ENCODE results near the gene TFPI.

The TFPI gene

DNA sequence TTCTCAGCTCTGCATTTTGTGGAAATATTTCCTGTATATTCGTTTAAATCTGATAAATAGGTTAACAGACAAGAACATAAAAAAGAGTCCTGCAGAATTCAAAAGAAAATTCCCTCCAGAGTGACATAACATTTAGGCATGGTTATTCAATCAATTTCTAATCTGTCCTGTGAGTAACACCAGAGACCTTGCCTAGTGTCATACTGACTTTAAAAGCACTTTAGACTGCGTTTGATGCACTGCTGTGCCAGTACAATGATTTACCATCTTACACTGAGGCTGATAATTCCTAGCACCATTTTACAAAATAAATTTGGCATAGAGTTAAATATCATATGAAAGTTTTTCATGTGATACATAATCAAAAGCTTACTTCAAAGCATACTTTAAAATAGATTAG lies 70.7 kb downstream of the TFPI start:
- no peak overlapping the region for H3K4me3 ChIP-seq (ENCODE audit: extremely low read depth, insufficient read depth, low read length, poor library complexity, severe bottlenecking)
- H3K9me3 ChIP-seq (ENCODE audit: control insufficient read depth, low read length): no peaks in the 10 kb centered on the region
- no CpG with 5 or more reads among the region's 2 CpGs for WGBS, 2 experiments (ENCODE audit: insufficient coverage in 2 of 2)
- H3K4me1 ChIP-seq (ENCODE audit: control insufficient read depth, insufficient read depth, low read length, poor library complexity, severe bottlenecking): no peaks in the 10 kb centered on the region
- H3K36me3 ChIP-seq (ENCODE audit: control insufficient read depth, insufficient read depth, low read length): peaks cover 39% of the 10 kb centered on the region
- no peak overlapping the region for H3K27ac ChIP-seq (ENCODE audit: low read depth, low read length, severe bottlenecking)

DNA sequence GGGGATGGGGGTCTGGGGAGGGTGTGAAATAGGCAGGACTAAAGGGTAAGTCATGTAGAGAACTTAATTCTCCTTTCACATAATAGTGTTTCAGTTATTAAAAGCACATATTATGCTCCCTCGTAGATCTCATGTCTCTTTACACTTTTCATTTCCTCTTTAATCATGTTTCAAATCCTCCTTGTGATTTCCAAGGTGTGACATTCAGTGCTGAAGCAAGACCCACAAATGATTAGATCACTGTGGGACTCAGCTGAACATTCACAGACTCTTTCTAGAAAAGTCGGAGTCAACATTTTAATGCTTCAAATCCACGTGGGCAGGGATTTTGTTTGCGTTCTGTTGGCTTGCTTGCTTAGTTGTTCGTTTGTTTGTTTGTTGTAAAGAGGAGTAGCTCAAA lies 71.4 kb downstream of the TFPI start:
- H3K9me3 ChIP-seq (ENCODE audit: control insufficient read depth, low read length): no peaks in the 10 kb centered on the region
- 96 to 97% methylated on average over 4 to 5 of the region's 5 CpGs for WGBS, 2 experiments (ENCODE audit: insufficient coverage in 2 of 2)
- H3K4me1 ChIP-seq (ENCODE audit: control insufficient read depth, insufficient read depth, low read length, poor library complexity, severe bottlenecking): no peaks in the 10 kb centered on the region
- H3K4me3 ChIP-seq (ENCODE audit: extremely low read depth, insufficient read depth, low read length, poor library complexity, severe bottlenecking): no peak overlapping the region
- peaks cover 45% of the 10 kb centered on the region for H3K36me3 ChIP-seq (ENCODE audit: control insufficient read depth, insufficient read depth, low read length)
- H3K27ac ChIP-seq (ENCODE audit: low read depth, low read length, severe bottlenecking): no peak overlapping the region

DNA sequence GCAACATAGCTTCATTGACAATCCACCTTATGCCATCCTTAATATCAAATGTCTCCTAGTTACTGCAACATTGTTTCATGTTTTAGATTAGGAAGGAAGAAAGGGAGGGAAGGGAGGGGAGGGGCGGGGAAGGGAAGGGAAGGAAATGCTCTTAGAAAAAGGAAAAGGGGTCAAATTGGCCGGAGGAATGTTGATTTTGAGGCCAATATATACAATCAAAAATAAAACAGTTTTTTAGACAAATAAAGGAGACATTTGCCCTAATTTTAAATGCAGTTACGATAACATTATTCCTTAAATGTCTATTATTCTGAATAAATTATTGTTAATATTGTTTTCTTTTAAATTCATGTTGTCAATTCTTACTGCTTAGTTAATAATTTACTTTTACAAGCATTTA lies 72.7 kb downstream of the TFPI start:
- WGBS, 2 experiments (ENCODE audit: insufficient coverage in 2 of 2): no CpG with 5 or more reads among the region's 3 CpGs

DNA sequence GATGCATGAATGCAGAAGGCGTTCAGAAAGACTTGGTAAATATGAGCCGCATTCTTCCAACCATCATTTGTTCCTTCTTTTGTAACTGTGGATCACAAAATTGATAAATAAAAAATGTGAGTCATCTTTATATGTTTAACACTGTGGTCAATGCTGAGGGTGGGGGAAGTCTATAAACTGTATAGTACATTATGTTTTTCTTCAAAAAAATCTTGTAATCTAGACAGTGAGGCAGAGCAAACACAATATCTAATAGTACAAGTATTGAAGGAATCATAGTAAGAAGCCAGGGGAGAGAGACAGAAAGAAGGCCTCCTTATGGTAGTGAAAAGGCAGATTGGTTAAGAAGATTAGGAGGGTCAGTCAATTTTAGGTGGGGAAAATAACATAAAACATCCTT lies 75.5 kb downstream of the TFPI start:
- 100% methylated on average over 2 of the region's 2 CpGs; no CpG with 5 or more reads in 1 of the 2 experiments for WGBS, 2 experiments (ENCODE audit: insufficient coverage in 2 of 2)
- Histone ChIP-seq H3K4me3 (ENCODE audit: extremely low read depth, insufficient read depth, low read length, poor library complexity, severe bottlenecking) (no peak overlapping the region), H3K4me1 (ENCODE audit: control insufficient read depth, insufficient read depth, low read length, poor library complexity, severe bottlenecking) (no peaks in the 10 kb centered on the region), H3K27ac (ENCODE audit: low read depth, low read length, severe bottlenecking) (no peak overlapping the region), H3K9me3 (ENCODE audit: control insufficient read depth, low read length) (no peaks in the 10 kb centered on the region), H3K36me3 (ENCODE audit: control insufficient read depth, insufficient read depth, low read length) (peaks cover 54% of the 10 kb centered on the region)

More for the DNA sequence above, 72.7 kb downstream of the TFPI start:
- H3K36me3 ChIP-seq (ENCODE audit: control insufficient read depth, insufficient read depth, low read length): peaks cover 53% of the 10 kb centered on the region
- no peaks in the 10 kb centered on the region for H3K4me1 ChIP-seq (ENCODE audit: control insufficient read depth, insufficient read depth, low read length, poor library complexity, severe bottlenecking)
- H3K9me3 ChIP-seq (ENCODE audit: control insufficient read depth, low read length): no peaks in the 10 kb centered on the region
- no peak overlapping the region for H3K4me3 ChIP-seq (ENCODE audit: extremely low read depth, insufficient read depth, low read length, poor library complexity, severe bottlenecking)
- no peak overlapping the region for H3K27ac ChIP-seq (ENCODE audit: low read depth, low read length, severe bottlenecking)

DNA sequence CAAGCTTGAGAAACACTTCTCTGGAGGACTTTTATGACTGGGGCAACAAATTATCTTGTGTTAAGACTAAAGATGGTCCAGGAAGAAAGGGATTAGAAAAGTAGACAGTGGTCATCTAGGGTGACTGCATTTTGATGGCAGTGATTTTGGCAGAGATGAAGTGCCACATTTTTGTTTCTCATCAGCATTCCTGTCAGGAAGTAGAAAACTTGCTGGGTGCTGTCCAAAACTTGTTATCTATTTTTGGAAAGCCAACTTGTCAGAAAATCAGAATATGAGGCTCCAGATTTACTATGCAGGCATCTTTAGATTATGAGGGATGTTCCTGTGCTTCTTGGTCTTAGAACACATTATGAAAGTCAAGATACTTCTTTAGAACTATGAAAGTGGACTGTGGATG lies 77.2 kb downstream of the TFPI start:
- H3K4me3 ChIP-seq (ENCODE audit: extremely low read depth, insufficient read depth, low read length, poor library complexity, severe bottlenecking): no peak overlapping the region
- no peak overlapping the region for H3K27ac ChIP-seq (ENCODE audit: low read depth, low read length, severe bottlenecking)
- no peaks in the 10 kb centered on the region for H3K4me1 ChIP-seq (ENCODE audit: control insufficient read depth, insufficient read depth, low read length, poor library complexity, severe bottlenecking)
- no peaks in the 10 kb centered on the region for H3K9me3 ChIP-seq (ENCODE audit: control insufficient read depth, low read length)
- H3K36me3 ChIP-seq (ENCODE audit: control insufficient read depth, insufficient read depth, low read length): peaks cover 56% of the 10 kb centered on the region

DNA sequence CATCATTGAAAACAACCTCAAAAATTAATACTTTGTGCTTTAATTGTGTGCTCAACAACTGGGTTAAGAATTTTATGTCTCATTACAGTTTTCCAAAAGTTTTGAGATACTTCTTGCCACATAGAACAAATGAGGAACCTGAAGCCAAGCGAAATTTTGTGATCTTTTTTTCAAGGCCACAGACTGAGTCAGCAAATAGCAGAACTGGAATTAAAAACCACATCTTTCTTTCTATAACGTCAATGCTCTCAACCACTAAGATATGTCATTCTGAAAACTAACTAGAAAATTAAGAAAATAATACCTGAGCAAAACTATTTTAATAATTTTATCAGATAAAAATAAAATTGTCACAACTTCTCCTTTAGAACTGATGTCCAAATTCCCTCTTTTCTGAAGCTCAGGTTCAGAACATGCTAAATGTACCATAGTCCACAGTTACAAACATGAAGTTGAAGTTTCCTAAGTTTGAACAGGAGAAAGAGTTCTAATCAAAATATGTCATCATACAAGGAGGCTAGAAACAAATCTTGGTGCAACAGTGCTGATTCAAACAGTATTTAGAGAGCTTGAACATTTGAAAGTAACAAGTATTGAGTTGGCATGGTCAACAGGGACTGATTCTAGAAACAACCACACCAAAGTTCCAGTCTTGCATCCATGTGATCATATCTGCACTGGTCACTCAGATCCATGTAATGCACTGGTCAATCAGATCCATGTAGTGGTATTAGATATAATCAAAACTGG lies 78.6 kb downstream of the TFPI start:
- no peaks in the 10 kb centered on the region for H3K9me3 ChIP-seq (ENCODE audit: control insufficient read depth, low read length)
- no peaks in the 10 kb centered on the region for H3K4me1 ChIP-seq (ENCODE audit: control insufficient read depth, insufficient read depth, low read length, poor library complexity, severe bottlenecking)
- H3K4me3 ChIP-seq (ENCODE audit: extremely low read depth, insufficient read depth, low read length, poor library complexity, severe bottlenecking): no peak overlapping the region
- H3K36me3 ChIP-seq (ENCODE audit: control insufficient read depth, insufficient read depth, low read length): peaks cover 55% of the 10 kb centered on the region
- 100% methylated on average over 1 of the region's 2 CpGs for WGBS, 2 experiments (ENCODE audit: insufficient coverage in 2 of 2)
- H3K27ac ChIP-seq (ENCODE audit: low read depth, low read length, severe bottlenecking): no peak overlapping the region

DNA sequence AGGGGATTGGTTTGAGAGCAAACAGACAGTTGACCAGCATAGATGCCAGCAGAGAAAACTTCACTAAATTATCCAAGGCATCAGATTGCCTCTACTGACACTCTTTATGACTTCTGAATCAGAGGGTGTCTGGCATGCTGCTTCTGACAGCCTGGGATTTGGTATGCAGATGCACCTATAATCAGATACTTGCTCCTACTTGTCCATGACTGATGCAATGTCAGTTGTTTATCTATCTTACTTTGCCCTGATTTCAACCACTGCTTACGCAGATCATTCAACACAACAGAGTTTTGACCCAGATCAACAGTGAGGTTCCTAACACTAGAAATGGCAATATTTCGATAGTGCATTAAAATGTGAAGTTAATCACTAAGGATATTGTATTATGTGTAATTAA lies 83.5 kb downstream of the TFPI start:
- Histone ChIP-seq H3K4me3 (ENCODE audit: extremely low read depth, insufficient read depth, low read length, poor library complexity, severe bottlenecking) (no peak overlapping the region), H3K27ac (ENCODE audit: low read depth, low read length, severe bottlenecking) (no peak overlapping the region), H3K9me3 (ENCODE audit: control insufficient read depth, low read length) (no peaks in the 10 kb centered on the region), H3K36me3 (ENCODE audit: control insufficient read depth, insufficient read depth, low read length) (peaks cover 41% of the 10 kb centered on the region), H3K4me1 (ENCODE audit: control insufficient read depth, insufficient read depth, low read length, poor library complexity, severe bottlenecking) (no peaks in the 10 kb centered on the region)
- 83 to 100% methylated on average over 1 to 2 of the region's 2 CpGs for WGBS, 2 experiments (ENCODE audit: insufficient coverage in 2 of 2)

DNA sequence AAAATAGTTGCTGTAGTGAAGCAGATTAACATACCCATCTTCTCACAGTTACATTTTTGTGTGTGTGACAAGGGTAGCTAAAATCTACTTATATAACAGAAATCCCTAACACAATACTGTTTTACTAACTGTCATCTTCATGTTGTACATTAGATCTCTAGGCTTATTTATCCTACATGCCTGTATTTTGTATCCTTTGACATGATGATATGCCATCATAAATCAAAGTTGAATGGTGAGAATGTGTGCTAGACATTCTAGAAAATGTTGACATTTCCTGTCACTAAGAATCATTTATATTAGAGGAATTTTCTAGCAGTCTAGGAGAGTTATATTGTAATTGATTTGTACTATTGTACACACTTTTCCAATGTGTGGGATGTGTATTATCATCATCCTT lies 84.7 kb downstream of the TFPI start:
- Histone ChIP-seq H3K4me1 (ENCODE audit: control insufficient read depth, insufficient read depth, low read length, poor library complexity, severe bottlenecking) (no peaks in the 10 kb centered on the region), H3K9me3 (ENCODE audit: control insufficient read depth, low read length) (no peaks in the 10 kb centered on the region), H3K36me3 (ENCODE audit: control insufficient read depth, insufficient read depth, low read length) (peaks cover 43% of the 10 kb centered on the region), H3K4me3 (ENCODE audit: extremely low read depth, insufficient read depth, low read length, poor library complexity, severe bottlenecking) (no peak overlapping the region), H3K27ac (ENCODE audit: low read depth, low read length, severe bottlenecking) (no peak overlapping the region)

DNA sequence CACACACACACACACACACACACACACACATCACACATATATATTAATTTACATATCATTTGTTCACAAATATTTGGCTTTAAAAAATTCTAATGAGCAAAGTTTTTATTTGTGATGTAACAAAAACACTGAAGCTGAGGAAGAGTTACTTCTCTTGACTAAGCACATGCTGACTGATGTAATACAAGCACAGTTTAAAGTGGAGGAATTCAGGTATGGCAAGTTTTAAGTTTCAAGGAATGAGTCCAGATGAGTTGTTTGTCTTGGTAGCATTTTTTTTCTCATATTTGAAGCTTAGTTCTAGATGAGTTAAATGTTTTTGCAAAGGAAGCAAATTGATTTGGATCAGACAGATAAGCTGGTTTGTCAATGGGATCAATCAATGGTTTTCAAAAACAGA lies 86.0 kb downstream of the TFPI start:
- H3K4me1 ChIP-seq (ENCODE audit: control insufficient read depth, insufficient read depth, low read length, poor library complexity, severe bottlenecking): no peaks in the 10 kb centered on the region
- no peak overlapping the region for H3K4me3 ChIP-seq (ENCODE audit: extremely low read depth, insufficient read depth, low read length, poor library complexity, severe bottlenecking)
- H3K27ac ChIP-seq (ENCODE audit: low read depth, low read length, severe bottlenecking): no peak overlapping the region
- H3K9me3 ChIP-seq (ENCODE audit: control insufficient read depth, low read length): no peaks in the 10 kb centered on the region
- H3K36me3 ChIP-seq (ENCODE audit: control insufficient read depth, insufficient read depth, low read length): peaks cover 35% of the 10 kb centered on the region

DNA sequence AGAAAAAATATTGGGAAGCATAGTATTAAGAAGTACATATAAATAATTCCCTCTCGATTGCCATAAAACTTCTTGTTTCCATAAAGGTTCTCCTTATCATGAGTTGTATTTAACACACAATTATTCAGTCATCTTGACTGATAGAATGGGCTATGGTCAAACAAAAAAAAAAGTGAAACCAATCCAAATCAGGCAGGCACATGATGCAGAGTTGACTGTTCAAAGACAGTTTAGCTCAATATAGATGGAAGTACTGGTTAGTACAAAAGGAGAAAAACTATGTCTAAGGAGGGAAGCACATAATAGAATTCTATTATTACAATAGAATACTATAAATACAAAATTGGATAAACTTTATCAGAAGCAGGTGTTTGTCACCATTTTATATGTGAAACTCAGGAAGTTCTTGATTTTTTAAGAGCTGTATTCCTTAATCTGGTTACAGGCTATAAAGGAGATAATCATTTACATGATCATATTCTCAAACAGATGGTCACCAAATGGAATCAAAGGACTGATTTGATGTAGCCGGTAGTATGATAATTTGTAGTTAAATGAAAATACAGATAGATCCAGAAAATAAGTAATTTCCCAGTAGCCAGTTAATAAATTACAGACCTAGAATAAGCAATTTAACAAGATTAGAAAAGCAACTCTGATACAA lies 88.0 kb downstream of the TFPI start:
- Histone ChIP-seq H3K9me3 (ENCODE audit: control insufficient read depth, low read length) (no peaks in the 10 kb centered on the region), H3K4me1 (ENCODE audit: control insufficient read depth, insufficient read depth, low read length, poor library complexity, severe bottlenecking) (no peaks in the 10 kb centered on the region), H3K27ac (ENCODE audit: low read depth, low read length, severe bottlenecking) (no peak overlapping the region), H3K36me3 (ENCODE audit: control insufficient read depth, insufficient read depth, low read length) (peaks cover 26% of the 10 kb centered on the region), H3K4me3 (ENCODE audit: extremely low read depth, insufficient read depth, low read length, poor library complexity, severe bottlenecking) (no peak overlapping the region)
- no CpG with 5 or more reads among the region's 2 CpGs for WGBS, 2 experiments (ENCODE audit: insufficient coverage in 2 of 2)

DNA sequence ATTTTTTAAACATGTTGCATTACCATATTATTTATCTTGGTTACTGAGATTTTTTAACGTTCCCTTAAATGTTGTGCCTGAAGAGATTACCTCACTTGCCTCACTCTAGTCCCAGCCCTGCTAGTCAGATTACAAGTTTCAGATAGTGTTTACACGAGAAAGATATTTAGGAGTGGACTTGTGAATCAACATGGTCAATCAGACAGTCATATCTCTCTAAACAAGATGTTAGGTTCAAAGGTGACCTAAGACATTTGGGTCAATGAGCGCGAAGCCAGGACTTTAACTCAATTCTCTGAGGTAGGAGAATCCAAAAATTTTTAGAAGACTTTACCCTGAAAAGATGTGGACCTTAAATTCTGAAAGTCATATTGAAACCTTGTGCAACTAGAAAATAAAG lies 91.4 kb downstream of the TFPI start:
- no peaks in the 10 kb centered on the region for H3K9me3 ChIP-seq (ENCODE audit: control insufficient read depth, low read length)
- WGBS, 2 experiments (ENCODE audit: insufficient coverage in 2 of 2): 40% methylated on average over 2 of the region's 4 CpGs; no CpG with 5 or more reads in 1 of the 2 experiments

More for the DNA sequence above, 91.4 kb downstream of the TFPI start:
- Histone ChIP-seq H3K27ac (ENCODE audit: low read depth, low read length, severe bottlenecking) (no peak overlapping the region), H3K4me3 (ENCODE audit: extremely low read depth, insufficient read depth, low read length, poor library complexity, severe bottlenecking) (no peak overlapping the region), H3K36me3 (ENCODE audit: control insufficient read depth, insufficient read depth, low read length) (peaks cover 11% of the 10 kb centered on the region), H3K4me1 (ENCODE audit: control insufficient read depth, insufficient read depth, low read length, poor library complexity, severe bottlenecking) (no peaks in the 10 kb centered on the region)
